GM19239 (cell line): ENCODE measurements around the gene ADAMTS7.
"Not testable (repeated sequence)": the region's sequence is repeated elsewhere in the genome, so short reads cannot be mapped to it uniquely, and the experiment has no call there.

Source experiments
- DNase-seq: peaks from one replicate; pipeline ENCODE4 v3.0.0; 2011; ENCODE audit warnings: low spot score; ENCODE audit not compliant: insufficient read length
- FAIRE-seq: peaks from 2 replicates; lab custom pipeline; 2011; peaks lifted over from hg19 to GRCh38; lab: Jason Lieb, UNC

ADAMTS7 gene

DNA sequence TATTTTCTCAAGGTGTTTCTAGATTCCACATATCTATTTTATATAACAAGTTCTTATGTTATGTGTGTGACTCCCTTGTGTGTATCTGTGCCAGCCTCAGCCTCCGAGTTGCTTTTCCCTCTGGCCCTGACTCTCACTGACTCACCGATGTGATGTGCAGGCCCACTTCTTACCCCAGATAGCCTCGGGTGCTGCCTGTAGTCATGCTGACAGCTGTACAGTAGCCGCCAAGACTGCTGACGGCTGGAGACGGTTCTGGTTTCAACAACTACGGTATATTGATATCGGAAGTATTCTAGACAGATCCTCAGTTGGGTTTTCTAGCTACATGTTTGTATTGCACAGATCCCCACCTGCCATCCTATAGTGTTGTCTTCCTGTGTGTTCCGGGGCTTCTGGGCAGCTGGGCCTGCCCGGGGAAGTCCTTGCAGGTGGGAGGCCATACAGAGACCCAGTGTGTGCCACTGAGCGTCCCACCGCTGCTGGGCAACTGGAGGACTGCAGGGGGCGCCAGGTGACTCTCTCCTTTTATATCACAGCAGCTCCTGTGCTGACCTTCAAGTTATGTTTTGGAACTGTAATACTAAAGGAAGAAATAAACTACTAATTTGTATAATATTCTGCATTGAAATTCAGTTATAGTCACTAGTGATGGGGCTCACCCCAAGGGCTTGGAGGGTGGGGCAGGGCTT, 55.2 kb downstream of the ADAMTS7 start:
- DNase-seq, result not testable (repeated sequence)
- peak; percentile 78 for FAIRE-seq

- DNase-seq, FAIRE-seq: not testable (repeated sequence)
These were observed 56.5 kb downstream of the ADAMTS7 start for GRCh38 chr15:78754637-78755280.

DNA sequence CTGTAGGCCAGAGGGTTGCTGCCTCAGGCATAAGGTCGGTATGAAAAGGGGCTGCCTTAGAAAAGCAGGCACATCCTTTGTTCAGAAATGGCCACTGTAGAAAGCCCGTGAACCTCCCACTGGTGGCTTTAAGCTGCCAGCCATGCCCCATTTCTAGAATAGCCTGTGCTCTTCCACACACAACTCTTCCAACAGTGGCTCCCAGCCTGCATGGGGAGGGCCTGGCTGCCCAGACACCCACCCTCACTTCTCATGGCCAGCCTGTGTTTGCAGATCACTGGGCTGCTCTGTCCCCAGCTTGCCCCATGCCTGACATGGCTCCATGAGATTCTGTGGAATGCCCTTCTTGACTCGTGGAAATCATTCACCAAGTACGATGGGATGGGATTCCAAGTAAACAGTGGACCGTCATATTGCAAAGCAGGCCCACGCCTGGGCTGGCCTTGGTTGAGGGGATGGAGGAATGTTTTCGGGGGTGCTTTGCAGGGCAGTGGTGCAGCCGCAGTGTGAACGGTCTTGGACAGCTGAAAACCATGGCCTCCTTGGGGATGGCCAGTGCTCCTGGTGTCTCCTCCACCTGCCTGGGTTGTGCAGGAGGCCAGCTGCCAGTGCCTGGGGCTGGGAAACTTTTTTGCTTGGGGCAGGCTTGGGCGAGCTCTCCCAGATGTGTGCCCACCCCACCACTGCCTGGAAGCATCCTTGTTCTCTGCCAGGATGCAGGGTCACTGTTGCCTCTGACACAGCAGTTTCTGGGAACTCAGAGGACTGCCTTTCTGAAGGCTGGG, 57.3 kb downstream of the ADAMTS7 start:
- not testable (repeated sequence) for DNase-seq, FAIRE-seq

DNA sequence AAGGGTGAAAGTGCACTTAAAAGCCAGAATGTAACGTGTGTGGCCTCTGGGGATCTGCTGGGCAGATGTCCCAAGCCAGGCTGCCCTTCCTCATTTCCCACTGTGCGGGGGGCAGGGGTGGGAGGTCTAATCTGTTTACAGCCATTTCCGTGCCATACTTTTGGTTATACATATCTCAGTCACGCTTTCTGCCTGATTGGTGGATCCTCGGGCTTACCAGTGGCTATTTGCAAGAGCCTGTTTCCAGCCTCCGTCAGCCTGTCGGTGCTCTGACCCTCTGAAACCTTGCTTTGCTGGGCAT, 58.0 kb downstream of the ADAMTS7 start:
- DNase-seq, FAIRE-seq: not testable (repeated sequence)

DNA sequence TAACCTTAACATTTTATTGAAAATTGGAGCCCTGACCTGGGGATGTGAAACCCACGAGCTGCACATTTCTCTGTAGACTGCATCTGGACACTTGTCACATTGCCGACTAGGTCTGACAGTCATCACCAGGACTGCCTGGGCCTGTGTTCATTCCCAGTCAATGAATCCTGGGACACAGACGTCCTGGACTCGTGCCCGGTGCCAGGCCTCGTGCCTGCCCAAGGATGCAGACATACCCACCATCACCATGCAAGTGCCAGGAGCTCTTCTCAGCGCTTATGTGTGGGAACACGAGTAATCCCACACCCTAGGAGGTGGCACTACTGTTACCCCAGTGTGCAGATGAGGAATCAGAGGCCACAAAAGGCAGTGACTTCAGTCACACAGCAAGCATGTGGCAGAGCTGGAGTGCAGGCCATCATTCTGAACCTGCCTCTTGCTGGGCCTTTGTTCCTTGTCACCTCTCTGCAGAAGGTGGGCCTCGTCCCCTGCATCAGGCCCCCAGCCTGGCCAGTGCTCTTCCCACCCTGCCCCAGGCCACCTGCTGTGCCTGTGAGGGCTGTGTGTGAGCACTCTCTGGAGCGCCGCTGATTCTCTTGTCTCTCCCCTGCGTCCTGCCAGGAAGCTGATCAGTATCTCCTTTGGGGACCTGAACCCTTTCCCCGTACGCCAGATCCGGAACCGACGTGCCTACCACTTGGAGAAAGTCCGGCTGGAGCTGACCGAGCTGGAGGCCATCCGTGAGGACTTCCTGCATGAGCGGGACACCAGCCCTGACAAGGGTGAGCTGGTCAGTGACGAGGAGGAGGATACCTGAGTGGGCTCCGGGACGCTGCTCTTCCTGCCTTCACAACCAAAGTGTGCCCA, 58.5 kb downstream of the ADAMTS7 start:
- no peak for DNase-seq
- FAIRE-seq, result no peak

- DNase-seq (no peak), FAIRE-seq (no peak)
These were observed 59.7 kb downstream of the ADAMTS7 start for GRCh38 chr15:78751602-78751979.

GRCh38 chr15:78750974-78751601, 60.2 kb downstream of the ADAMTS7 start:
- DNase-seq (peak; percentile 62), FAIRE-seq (peak; percentile 93)

- DNase-seq (no peak), FAIRE-seq (no peak)
These were observed 60.7 kb downstream of the ADAMTS7 start for GRCh38 chr15:78750566-78750965.

GRCh38 chr15:78749831-78750230, 61.4 kb downstream of the ADAMTS7 start:
- no peak for DNase-seq
- no peak for FAIRE-seq

- not testable (repeated sequence) for DNase-seq, FAIRE-seq
These were observed 63.4 kb downstream of the ADAMTS7 start for GRCh38 chr15:78747877-78748276.

- FAIRE-seq, result not testable (repeated sequence)
These were observed 69.6 kb downstream of the ADAMTS7 start for GRCh38 chr15:78741674-78742073.

DNA sequence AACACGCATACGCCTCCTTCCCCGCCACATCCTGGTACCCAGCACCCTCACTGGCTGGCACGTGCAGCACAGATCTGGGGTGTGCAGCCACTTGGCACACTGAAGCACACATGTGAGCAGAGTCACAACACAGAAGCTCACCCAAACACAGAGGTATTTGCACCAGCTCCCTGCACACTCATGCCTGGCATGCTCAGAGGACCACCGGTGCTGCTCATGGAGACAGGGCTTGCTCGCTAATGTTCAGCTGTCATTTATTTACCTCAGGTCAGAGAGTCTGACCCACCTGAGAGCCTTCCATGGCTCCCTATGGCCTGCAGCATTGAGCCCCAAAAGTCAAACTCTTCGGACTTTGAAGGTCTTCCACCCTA, 70.4 kb downstream of the ADAMTS7 start:
- FAIRE-seq, result no peak
- no peak for DNase-seq

More at GRCh38 chr15:78741674-78742073, 69.6 kb downstream of the ADAMTS7 start:
- not testable (repeated sequence) for DNase-seq

- DNase-seq, result no peak
- FAIRE-seq, result peak; percentile 71
These were observed 71.0 kb downstream of the ADAMTS7 start for GRCh38 chr15:78739996-78740903.

- DNase-seq, result no peak
- FAIRE-seq, result no peak
These were observed 72.1 kb downstream of the ADAMTS7 start for GRCh38 chr15:78739206-78739605.

GRCh38 chr15:78737931-78738558, 73.2 kb downstream of the ADAMTS7 start:
- not testable (repeated sequence) for DNase-seq
- FAIRE-seq, result peak; percentile 93

- FAIRE-seq (no peak), DNase-seq (no peak)
These were observed 74.0 kb downstream of the ADAMTS7 start for GRCh38 chr15:78737187-78737820.

DNA sequence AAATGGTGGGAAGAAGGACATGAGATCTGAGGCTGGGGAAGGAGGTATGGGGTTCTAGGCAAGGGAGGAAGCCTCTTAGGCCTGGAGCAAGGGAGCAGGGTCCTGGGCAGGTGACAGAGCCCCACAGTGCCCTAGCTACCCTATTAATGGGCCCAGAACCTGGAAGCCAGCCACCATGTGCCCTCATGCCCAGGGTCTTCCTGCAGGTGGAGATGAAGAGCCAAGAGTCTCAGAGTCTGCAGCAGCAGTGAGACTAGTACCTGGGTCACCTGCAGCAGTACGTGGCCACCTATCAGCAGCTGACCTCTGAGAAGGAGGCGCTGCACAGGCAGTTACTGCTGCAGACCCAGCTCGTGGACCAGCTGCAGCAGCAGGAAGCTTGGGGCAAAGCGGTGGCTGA, 75.0 kb downstream of the ADAMTS7 start:
- FAIRE-seq, result peak; percentile 11
- not testable (repeated sequence) for DNase-seq
